Measurements from ENCODE around the gene TENM4.

The TENM4 gene

DNA sequence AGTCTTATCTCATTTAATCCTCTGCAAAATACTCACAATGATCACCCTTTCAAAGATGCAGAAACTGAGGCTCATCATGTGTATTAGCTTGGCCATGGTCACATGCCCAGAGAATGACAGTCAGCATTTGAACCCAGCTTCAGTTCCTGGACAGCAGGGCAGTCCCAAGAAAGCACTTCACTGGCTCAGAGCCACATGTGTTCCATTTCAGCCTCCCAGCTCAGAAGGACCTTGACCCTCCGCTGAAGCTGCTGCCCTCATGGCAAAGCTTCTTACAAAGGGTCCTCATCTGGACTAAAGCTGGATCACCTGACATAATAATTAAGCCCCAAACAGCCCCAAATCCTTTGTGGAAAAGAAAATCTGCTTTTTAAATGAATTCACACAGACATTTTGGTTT lies 37.0 kb downstream of the TENM4 start:
- Mint-ChIP-seq H3K9me3 (peaks cover 9% of the 10 kb centered on the region), H3K27ac (no peak overlapping the region), H3K4me3 (no peak overlapping the region), H3K36me3 (ENCODE audit: low read depth) (no peaks in the 10 kb centered on the region), H3K27me3 (peaks cover 15% of the 10 kb centered on the region), H3K4me1 (ENCODE audit: low read depth) (peaks cover 21% of the 10 kb centered on the region)
- intact Hi-C loops (cut with micrococcal nuclease) = loop anchor here (5.0 kb wide), 1 partner anchor 33 kb away; no protein-coding TSS in a partner anchor

DNA sequence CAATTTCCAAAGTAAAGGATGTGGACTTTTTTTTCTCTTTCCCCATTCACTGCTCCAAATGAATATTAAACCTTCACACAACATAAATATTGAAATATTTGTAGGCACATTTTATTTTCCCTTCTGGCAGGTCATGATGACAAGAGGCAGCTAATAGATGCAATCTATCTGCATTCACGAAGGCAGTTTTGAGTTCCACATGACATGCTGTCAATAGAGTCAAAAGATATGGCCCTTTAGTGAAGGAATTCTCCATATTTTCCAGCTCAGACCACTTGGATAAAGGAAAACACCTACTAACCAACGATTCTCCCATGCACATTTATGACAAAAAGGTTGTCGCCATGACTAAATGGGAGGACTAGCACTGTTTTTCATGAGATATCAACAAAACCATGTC lies 37.9 kb downstream of the TENM4 start:
- no peak overlapping the region for H3K27ac Mint-ChIP-seq
- intact Hi-C loops (cut with micrococcal nuclease) = loop anchor here (5.0 kb wide), 1 partner anchor 34 kb away; no protein-coding TSS in a partner anchor
- H3K9me3 Mint-ChIP-seq = peaks cover 9% of the 10 kb centered on the region
- no peak overlapping the region for H3K4me3 Mint-ChIP-seq
- peaks cover 21% of the 10 kb centered on the region for H3K4me1 Mint-ChIP-seq (ENCODE audit: low read depth)
- no peaks in the 10 kb centered on the region for H3K36me3 Mint-ChIP-seq (ENCODE audit: low read depth)
- H3K27me3 Mint-ChIP-seq = peaks cover 15% of the 10 kb centered on the region

DNA sequence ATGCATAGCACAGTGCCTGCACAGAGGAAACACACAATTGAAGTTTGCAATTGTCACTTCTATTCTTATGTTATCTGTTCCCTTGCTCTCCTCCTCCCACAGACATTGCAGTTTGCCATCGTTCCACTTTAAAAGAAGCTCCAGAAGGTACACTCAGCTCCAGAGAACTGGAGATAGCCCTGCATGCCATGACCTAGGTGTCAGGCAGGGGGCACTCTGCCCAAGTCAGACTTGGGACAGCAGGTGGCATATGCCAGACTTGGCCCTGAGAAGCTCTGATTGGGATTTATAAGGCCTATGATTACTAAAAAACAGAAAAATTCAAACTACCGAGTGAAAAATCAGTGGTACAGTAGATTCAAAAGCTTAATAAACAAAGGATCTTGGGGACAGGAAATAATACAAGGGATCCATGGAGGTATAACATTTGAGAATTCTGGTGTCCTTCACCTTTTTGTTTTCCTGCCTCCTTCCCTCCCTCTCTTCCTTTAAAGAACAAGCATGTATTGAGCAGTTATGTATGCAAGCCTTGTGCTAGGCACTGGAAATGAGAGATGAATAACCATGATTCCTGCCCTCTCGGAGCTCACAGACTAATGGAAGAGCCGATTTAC lies 40.0 kb downstream of the TENM4 start:
- no peak overlapping the region for H3K27ac Mint-ChIP-seq
- intact Hi-C loops (cut with micrococcal nuclease) = loop anchor here (1.0 to 5.0 kb wide), 2 partner anchors 36 to 92 kb away; no protein-coding TSS in a partner anchor
- H3K4me3 Mint-ChIP-seq = no peak overlapping the region
- peaks cover 32% of the 10 kb centered on the region for H3K27me3 Mint-ChIP-seq
- H3K36me3 Mint-ChIP-seq (ENCODE audit: low read depth) = no peaks in the 10 kb centered on the region
- peaks cover 21% of the 10 kb centered on the region for H3K4me1 Mint-ChIP-seq (ENCODE audit: low read depth)
- peaks cover 9% of the 10 kb centered on the region for H3K9me3 Mint-ChIP-seq

DNA sequence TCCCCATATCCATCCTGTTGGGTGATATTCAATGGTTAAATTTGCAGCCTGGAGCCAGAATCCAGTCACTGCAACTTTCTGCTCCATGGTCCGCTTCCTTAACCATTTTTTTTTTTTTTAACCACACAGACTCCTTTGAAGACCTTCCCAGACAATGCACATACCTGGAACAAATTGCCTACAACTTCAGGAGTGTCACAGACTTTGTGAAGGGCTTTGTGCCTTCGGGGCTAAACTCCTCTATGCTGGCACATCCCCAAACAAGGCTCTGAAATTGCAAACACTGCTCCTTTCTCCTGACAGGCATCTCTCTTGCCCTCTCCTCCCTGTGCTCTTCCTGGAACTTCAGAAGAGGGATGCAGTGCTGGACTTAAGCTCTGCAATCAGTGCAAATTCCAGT lies 40.6 kb downstream of the TENM4 start:
- no peaks in the 10 kb centered on the region for H3K36me3 Mint-ChIP-seq (ENCODE audit: low read depth)
- intact Hi-C loops (cut with micrococcal nuclease) = loop anchor here (1.0 to 5.0 kb wide), 2 partner anchors 37 to 93 kb away; no protein-coding TSS in a partner anchor
- H3K4me1 Mint-ChIP-seq (ENCODE audit: low read depth) = peaks cover 21% of the 10 kb centered on the region
- no peak overlapping the region for H3K27ac Mint-ChIP-seq
- H3K4me3 Mint-ChIP-seq = no peak overlapping the region
- H3K27me3 Mint-ChIP-seq = peaks cover 37% of the 10 kb centered on the region
- peaks cover 9% of the 10 kb centered on the region for H3K9me3 Mint-ChIP-seq

DNA sequence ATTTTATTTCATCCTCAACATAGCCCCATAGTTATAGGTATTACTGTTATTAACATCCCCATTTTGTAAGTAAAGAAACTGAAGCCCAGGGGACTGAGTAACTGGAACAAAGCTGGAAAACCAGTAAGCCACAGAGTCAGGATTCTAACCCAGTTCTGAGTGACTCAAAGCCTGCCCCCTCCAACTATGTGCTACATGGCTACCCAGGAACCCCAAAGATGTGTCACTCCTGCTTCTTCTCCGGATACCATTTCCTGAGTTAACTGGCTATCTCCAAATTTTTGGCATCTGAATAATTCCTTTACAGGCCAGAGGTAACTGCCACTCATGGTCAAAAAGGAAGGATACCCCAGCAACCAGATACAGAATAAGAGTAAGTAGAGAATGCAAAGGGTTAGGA lies 43.6 kb downstream of the TENM4 start:
- Mint-ChIP-seq H3K4me1 (ENCODE audit: low read depth) (peaks cover under 1% of the 10 kb centered on the region), H3K36me3 (ENCODE audit: low read depth) (no peaks in the 10 kb centered on the region), H3K9me3 (peaks cover 9% of the 10 kb centered on the region), H3K27me3 (peaks cover 58% of the 10 kb centered on the region), H3K27ac (no peak overlapping the region), H3K4me3 (no peak overlapping the region)
- intact Hi-C loops (cut with micrococcal nuclease) = no loop called here

DNA sequence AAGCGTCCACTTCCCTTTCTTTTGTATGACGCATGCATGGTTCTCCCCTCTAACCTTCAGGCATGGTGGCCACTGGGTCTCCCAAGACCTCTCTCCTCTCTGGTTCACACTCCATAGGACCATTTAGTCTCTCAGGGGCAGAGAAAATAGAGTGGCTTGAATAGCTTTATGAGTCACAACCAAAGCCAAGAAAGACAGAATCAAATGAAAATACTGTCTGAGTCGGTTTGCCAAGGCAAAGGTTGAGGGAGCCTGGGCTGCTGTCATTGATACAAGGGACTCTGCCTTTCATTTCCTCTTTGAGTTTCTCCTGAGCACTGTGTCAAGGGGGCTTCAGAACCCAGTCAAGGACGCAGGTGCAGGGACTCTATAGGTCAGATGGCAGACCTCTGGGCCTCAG lies 44.2 kb downstream of the TENM4 start:
- Mint-ChIP-seq H3K4me3 (no peak overlapping the region), H3K27me3 (peaks cover 62% of the 10 kb centered on the region), H3K36me3 (ENCODE audit: low read depth) (no peaks in the 10 kb centered on the region), H3K9me3 (peaks cover 4% of the 10 kb centered on the region), H3K4me1 (ENCODE audit: low read depth) (no peaks in the 10 kb centered on the region), H3K27ac (no peak overlapping the region)
- intact Hi-C loops (cut with micrococcal nuclease) = no loop called here

DNA sequence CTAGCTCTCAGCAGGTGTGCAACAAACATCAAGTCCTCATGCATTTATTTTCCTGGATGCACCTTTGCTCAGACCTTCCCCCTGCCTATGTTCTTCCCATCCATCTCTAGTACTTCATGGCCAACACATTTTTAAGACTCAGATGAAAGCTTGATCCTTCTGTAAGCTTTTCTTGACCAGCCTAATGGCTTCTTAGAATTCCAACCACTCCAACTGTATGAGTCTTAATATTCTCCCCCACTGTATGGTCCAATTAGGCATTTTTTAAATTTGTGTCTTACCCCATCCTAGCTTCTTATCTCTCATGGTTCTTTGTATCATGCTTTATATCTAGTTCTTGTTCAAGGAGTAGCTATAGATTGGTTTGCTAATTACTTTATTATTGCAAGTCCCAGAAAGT lies 44.8 kb downstream of the TENM4 start:
- no peaks in the 10 kb centered on the region for H3K36me3 Mint-ChIP-seq (ENCODE audit: low read depth)
- peaks cover 65% of the 10 kb centered on the region for H3K27me3 Mint-ChIP-seq
- H3K4me1 Mint-ChIP-seq (ENCODE audit: low read depth) = no peaks in the 10 kb centered on the region
- no peaks in the 10 kb centered on the region for H3K9me3 Mint-ChIP-seq
- intact Hi-C loops (cut with micrococcal nuclease) = no loop called here
- H3K27ac Mint-ChIP-seq = no peak overlapping the region
- no peak overlapping the region for H3K4me3 Mint-ChIP-seq

DNA sequence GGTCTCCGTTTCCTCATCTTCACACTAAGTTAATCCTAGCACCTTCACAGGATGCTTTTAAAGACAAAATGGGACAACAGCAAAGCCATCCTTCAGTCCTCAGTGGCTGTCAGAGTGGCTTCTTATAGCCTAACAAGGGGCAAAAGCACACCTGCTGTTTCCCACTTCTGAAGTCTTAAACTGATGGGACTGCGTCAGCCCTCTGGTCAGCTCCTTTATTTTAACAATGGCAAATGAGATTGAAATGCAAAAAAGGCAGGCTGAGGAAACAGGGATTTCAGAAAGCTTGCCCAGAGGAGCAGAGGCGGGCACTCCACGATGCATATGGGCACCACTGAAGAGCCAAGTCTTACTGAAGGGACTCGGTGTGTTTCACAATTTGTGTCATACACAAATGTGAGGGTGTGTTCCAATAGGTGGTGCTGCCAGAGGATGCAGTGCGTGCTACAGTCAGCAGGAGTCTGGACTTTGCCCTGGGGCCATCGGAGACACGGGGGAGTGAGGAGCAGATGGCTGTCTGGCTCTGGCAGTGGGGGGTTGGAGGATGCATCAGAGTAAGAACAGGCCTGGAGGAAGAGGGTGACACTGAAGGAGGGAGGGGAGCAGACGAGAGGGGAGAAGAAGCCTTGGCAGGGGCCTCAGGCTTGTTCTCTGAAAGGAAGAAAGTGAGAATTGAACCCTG lies 47.3 kb downstream of the TENM4 start:
- H3K9me3 Mint-ChIP-seq = no peaks in the 10 kb centered on the region
- H3K27ac Mint-ChIP-seq = no peak overlapping the region
- intact Hi-C loops (cut with micrococcal nuclease) = no loop called here

DNA sequence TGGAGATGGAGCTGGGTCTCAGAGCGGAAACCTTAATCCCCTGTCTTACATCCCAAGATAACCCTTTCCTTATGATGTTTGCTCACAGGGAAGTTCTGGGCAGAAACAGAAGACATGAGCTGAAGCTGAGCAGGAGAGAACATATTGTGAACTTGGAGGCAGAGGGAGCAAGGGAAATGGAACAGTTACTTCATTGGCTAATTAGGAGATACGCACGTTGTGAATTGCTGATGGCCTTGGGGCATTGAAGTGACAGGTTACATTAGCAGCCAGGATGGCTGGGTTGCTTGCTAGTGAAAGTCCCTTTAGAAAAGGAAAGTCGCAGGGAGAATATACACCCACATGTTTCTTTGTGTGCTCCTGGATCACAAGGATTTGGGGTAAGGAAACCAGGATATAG lies 48.7 kb downstream of the TENM4 start:
- H3K4me1 Mint-ChIP-seq (ENCODE audit: low read depth) = peaks cover 11% of the 10 kb centered on the region
- H3K9me3 Mint-ChIP-seq = no peaks in the 10 kb centered on the region
- no peak overlapping the region for H3K27ac Mint-ChIP-seq
- H3K36me3 Mint-ChIP-seq (ENCODE audit: low read depth) = no peaks in the 10 kb centered on the region
- peaks cover 88% of the 10 kb centered on the region for H3K27me3 Mint-ChIP-seq
- intact Hi-C loops (cut with micrococcal nuclease) = no loop called here
- H3K4me3 Mint-ChIP-seq = no peak overlapping the region

More for the DNA sequence above, 47.3 kb downstream of the TENM4 start:
- H3K36me3 Mint-ChIP-seq (ENCODE audit: low read depth) = no peaks in the 10 kb centered on the region
- no peak overlapping the region for H3K4me3 Mint-ChIP-seq
- peaks cover 87% of the 10 kb centered on the region for H3K27me3 Mint-ChIP-seq
- no peaks in the 10 kb centered on the region for H3K4me1 Mint-ChIP-seq (ENCODE audit: low read depth)

DNA sequence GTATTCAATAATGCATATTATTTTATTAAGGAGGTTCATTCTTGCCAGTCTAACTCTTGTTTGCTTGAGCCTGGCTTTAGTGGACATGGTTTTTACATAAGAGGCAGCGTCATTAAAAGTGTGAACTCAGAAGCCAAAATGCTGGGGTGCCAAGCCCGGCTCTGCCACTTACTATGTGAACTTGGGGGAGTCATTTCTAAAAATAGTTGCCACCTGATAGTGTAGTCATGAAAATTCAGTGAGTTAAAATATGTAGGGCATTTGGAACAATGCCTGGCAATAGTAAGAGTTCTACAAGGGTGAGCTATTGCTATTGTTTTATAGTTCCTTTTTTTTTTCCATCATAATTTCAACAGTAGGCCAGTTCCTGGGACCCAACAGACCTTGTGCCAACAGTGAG lies 49.9 kb downstream of the TENM4 start:
- intact Hi-C loops (cut with micrococcal nuclease) = no loop called here
- peaks cover 85% of the 10 kb centered on the region for H3K27me3 Mint-ChIP-seq
- no peak overlapping the region for H3K4me3 Mint-ChIP-seq
- H3K9me3 Mint-ChIP-seq = no peaks in the 10 kb centered on the region
- peaks cover 16% of the 10 kb centered on the region for H3K4me1 Mint-ChIP-seq (ENCODE audit: low read depth)
- no peaks in the 10 kb centered on the region for H3K36me3 Mint-ChIP-seq (ENCODE audit: low read depth)
- no peak overlapping the region for H3K27ac Mint-ChIP-seq

DNA sequence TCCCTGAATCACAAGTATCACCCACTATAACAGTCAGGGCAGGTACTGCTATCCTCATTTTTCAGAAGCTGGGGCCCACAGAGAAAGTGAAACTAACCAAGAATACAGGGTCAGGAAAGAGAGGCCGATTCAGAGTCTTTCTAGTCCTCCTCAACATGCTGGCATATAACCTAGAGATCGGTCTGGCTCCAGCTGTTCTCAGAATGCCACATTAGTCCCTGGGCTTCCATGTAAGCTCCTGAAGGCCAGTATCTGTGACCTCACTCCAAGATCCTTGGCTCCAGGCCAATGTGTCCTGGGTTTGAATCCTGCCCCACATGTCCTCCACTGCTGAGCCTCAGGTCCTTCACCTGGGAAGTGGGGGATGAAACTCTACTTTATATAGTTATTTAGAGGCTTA lies 50.4 kb downstream of the TENM4 start:
- intact Hi-C loops (cut with micrococcal nuclease) = no loop called here

DNA sequence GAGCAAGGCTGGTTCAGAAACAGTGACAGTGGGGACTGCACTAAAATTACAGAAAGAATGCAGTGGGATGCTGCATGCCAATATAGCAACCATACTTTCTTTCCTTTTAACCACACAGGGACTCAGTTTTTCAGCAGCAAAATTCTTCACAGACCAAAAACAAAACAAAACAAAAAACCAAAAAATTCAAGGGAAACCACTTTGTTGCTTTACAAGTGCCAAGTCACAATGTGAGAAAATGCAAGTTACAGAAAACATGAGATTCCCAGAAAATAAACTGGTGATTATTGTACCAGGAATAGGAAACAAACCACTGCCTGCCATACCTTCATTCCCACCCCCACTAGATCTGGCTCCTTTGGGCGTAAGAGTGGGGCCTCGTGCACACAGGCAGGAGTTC lies 52.6 kb downstream of the TENM4 start:
- no peak overlapping the region for H3K27ac Mint-ChIP-seq
- no peak overlapping the region for H3K4me3 Mint-ChIP-seq
- intact Hi-C loops (cut with micrococcal nuclease) = loop anchor here (5.0 kb wide), 1 partner anchor 94 kb away; no protein-coding TSS in a partner anchor
- peaks cover 82% of the 10 kb centered on the region for H3K27me3 Mint-ChIP-seq
- no peaks in the 10 kb centered on the region for H3K9me3 Mint-ChIP-seq
- H3K36me3 Mint-ChIP-seq (ENCODE audit: low read depth) = no peaks in the 10 kb centered on the region
- peaks cover 16% of the 10 kb centered on the region for H3K4me1 Mint-ChIP-seq (ENCODE audit: low read depth)

More for the DNA sequence above, 50.4 kb downstream of the TENM4 start:
- H3K27me3 Mint-ChIP-seq = peaks cover 85% of the 10 kb centered on the region
- H3K9me3 Mint-ChIP-seq = no peaks in the 10 kb centered on the region
- H3K36me3 Mint-ChIP-seq (ENCODE audit: low read depth) = no peaks in the 10 kb centered on the region
- H3K4me1 Mint-ChIP-seq (ENCODE audit: low read depth) = peaks cover 16% of the 10 kb centered on the region
- H3K27ac Mint-ChIP-seq = no peak overlapping the region
- no peak overlapping the region for H3K4me3 Mint-ChIP-seq

DNA sequence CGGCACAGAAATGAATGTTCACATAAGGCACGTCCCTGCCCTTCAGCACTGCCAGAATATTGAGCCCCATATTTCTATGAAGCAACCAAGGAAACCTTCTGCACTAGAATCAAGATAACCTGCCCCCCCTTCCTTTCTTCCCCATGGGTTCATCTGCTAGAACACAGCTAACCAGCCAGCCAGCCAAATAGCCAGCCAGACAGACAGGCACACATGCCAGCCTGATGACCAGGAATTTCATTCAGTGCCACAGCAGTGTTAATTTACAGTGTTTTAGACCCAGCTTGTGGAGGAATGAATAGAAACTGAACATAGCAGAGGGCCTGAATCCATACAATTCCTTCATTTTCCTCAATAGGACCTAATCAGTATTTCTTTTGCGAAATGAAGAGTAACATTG lies 57.0 kb downstream of the TENM4 start:
- Mint-ChIP-seq H3K9me3 (no peaks in the 10 kb centered on the region), H3K4me3 (no peak overlapping the region), H3K36me3 (ENCODE audit: low read depth) (no peaks in the 10 kb centered on the region), H3K4me1 (ENCODE audit: low read depth) (peaks cover 16% of the 10 kb centered on the region), H3K27ac (no peak overlapping the region), H3K27me3 (peaks cover 60% of the 10 kb centered on the region)
- intact Hi-C loops (cut with micrococcal nuclease) = no loop called here

DNA sequence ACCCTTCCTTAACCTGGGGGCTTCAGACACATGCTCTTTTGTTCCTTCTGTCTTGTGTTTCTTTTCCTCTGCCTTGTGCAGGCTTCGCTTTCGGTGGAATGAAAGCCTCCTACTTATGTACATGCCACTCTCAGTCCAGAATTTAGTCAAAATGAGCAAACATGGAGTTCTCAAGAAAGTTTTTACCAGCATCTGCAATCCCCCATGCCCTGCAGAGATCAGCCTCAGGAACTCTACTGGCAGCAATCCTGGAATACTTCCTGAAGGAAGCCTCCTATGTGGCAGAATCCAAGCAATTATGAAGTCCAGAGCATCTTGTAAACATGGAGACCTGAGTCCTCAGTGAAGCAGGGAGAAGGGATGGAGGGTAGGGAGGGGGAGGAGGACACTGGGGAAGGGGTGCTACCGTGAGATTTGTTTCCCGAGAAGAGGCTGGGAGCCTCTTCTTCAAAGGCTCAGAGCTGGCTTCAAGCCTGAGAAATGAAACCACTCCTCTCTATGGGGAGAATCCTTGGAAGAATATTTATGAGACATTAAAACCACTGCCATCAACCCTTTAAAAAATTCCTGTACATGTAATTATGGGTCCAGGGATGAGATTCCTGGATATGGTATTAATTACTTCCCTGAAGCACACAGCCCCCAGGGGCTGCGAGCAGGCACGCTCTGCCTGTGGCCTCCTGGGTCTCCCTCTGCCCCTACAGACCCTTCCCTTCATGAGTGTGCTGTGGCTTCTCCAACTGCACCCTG lies 58.4 kb downstream of the TENM4 start:
- Mint-ChIP-seq H3K27me3 (peaks cover 54% of the 10 kb centered on the region), H3K27ac (no peak overlapping the region), H3K36me3 (ENCODE audit: low read depth) (no peaks in the 10 kb centered on the region), H3K4me1 (ENCODE audit: low read depth) (peaks cover 9% of the 10 kb centered on the region), H3K4me3 (no peak overlapping the region), H3K9me3 (no peaks in the 10 kb centered on the region)
- intact Hi-C loops (cut with micrococcal nuclease) = no loop called here

Measured in dendritic cell treated with granulocyte-macrophage colony-stimulating factor and Interleukin-4, amounts not matched to agents 40 ng/mL and 50 ng/mL, for 4 days (primary cell).